Measurements from ENCODE around the gene SCG2. TPM values are rescaled to one million over a fixed set of nuclear protein-coding genes. Genes with fewer than 3 reads are reported as not detected.

SCG2 gene
- total RNA-seq, 2 experiments from 2014 or later, result not detected

- peaks cover 52% of the 10 kb centered on the region for H3K27me3 Mint-ChIP-seq
- no peak for TF ChIP-seq CTCF (IDR thresholded peaks at IDR 0.05)
- Histone ChIP-seq H3K4me3 (ENCODE audit: low read length) (no peak overlapping the region), H3K9me3 (ENCODE audit: control insufficient read depth in 1 of 2, insufficient read depth in 1 of 2, low read length in 2 of 2) (no peaks in the 10 kb centered on the region), H3K36me3 (ENCODE audit: insufficient read depth, low read length) (no peaks in the 10 kb centered on the region), H3K4me1 (ENCODE audit: insufficient read depth, low read length) (no peaks in the 10 kb centered on the region), H3K27me3 (ENCODE audit: control insufficient read depth in 1 of 2, insufficient read depth in 2 of 2, low read length in 2 of 2) (peaks cover 17 to 22% of the 10 kb centered on the region in 2 experiments), H3K27ac (ENCODE audit: low read depth in 1 of 2, low read length in 2 of 2) (no peak overlapping the region)
- no peak for ATAC-seq (ENCODE audit: poor library complexity)
- intact Hi-C loops (cut with DNase I, micrococcal nuclease), result no loop called here
- no peaks in the 10 kb centered on the region for H3K4me1 Mint-ChIP-seq (ENCODE audit: low read depth)
- no peak for DNase-seq
- POLR2A ChIA-PET, result no interaction called here
- no peaks in the 10 kb centered on the region for H3K36me3 Mint-ChIP-seq (ENCODE audit: low read depth)
- CTCF ChIA-PET, result no interaction called here
- H3K9me3 Mint-ChIP-seq, result peaks cover 2% of the 10 kb centered on the region
- no peak overlapping the region for H3K4me3 Mint-ChIP-seq
- no peak overlapping the region for H3K27ac Mint-ChIP-seq
These were observed 11.1 kb upstream of the SCG2 start for GRCh38 chr2:223613017-223613950.

GRCh38 chr2:223612501-223612900 lies 10.3 kb upstream of the SCG2 start:
- Histone ChIP-seq H3K9me3 (ENCODE audit: control insufficient read depth in 1 of 2, insufficient read depth in 1 of 2, low read length in 2 of 2) (no peaks in the 10 kb centered on the region), H3K27ac (ENCODE audit: low read depth in 1 of 2, low read length in 2 of 2) (no peak overlapping the region), H3K4me1 (ENCODE audit: insufficient read depth, low read length) (no peaks in the 10 kb centered on the region), H3K27me3 (ENCODE audit: control insufficient read depth in 1 of 2, insufficient read depth in 2 of 2, low read length in 2 of 2) (peaks cover 17 to 22% of the 10 kb centered on the region in 2 experiments), H3K4me3 (ENCODE audit: low read length) (no peak overlapping the region), H3K36me3 (ENCODE audit: insufficient read depth, low read length) (no peaks in the 10 kb centered on the region)
- ATAC-seq (ENCODE audit: poor library complexity), result no peak
- peaks cover 52% of the 10 kb centered on the region for H3K27me3 Mint-ChIP-seq
- no peaks in the 10 kb centered on the region for H3K4me1 Mint-ChIP-seq (ENCODE audit: low read depth)
- no peak for TF ChIP-seq CTCF (IDR thresholded peaks at IDR 0.05)
- ChIA-PET POLR2A (no interaction called here), CTCF (no interaction called here)
- intact Hi-C loops (cut with DNase I, micrococcal nuclease), result no loop called here
- no peak overlapping the region for H3K27ac Mint-ChIP-seq
- H3K4me3 Mint-ChIP-seq, result no peak overlapping the region
- H3K36me3 Mint-ChIP-seq (ENCODE audit: low read depth), result no peaks in the 10 kb centered on the region
- DNase-seq, result no peak
- peaks cover 2% of the 10 kb centered on the region for H3K9me3 Mint-ChIP-seq

- H3K27ac ChIP-seq (ENCODE audit: low read depth in 1 of 2, low read length in 2 of 2), result no peak overlapping the region
- peaks cover 17 to 22% of the 10 kb centered on the region in 2 experiments for H3K27me3 ChIP-seq (ENCODE audit: control insufficient read depth in 1 of 2, insufficient read depth in 2 of 2, low read length in 2 of 2)
- no peak overlapping the region for H3K27ac Mint-ChIP-seq
- peaks cover 2% of the 10 kb centered on the region for H3K9me3 Mint-ChIP-seq
- intact Hi-C loops (cut with DNase I, micrococcal nuclease), result no loop called here
- no peak overlapping the region for H3K4me3 Mint-ChIP-seq
- CTCF ChIA-PET, result interaction anchor here (0.6 to 0.7 kb wide), 2 partner anchors 10 to 142 kb away, joined by 3 read pairs; no protein-coding TSS in a partner anchor
- H3K4me1 ChIP-seq (ENCODE audit: insufficient read depth, low read length), result no peaks in the 10 kb centered on the region
- ATAC-seq (ENCODE audit: poor library complexity), result no peak
- no peak for DNase-seq
- no peaks in the 10 kb centered on the region for H3K4me1 Mint-ChIP-seq (ENCODE audit: low read depth)
- POLR2A ChIA-PET, result interaction anchor here (0.5 kb wide), 1 partner anchor 338 kb away, joined by 3 read pairs; no protein-coding TSS in a partner anchor
- no peaks in the 10 kb centered on the region for H3K36me3 Mint-ChIP-seq (ENCODE audit: low read depth)
- TF ChIP-seq CTCF (IDR thresholded peaks at IDR 0.05), result no peak
- no peaks in the 10 kb centered on the region for H3K9me3 ChIP-seq (ENCODE audit: control insufficient read depth in 1 of 2, insufficient read depth in 1 of 2, low read length in 2 of 2)
- no peaks in the 10 kb centered on the region for H3K36me3 ChIP-seq (ENCODE audit: insufficient read depth, low read length)
- peaks cover 57% of the 10 kb centered on the region for H3K27me3 Mint-ChIP-seq
- no peak overlapping the region for H3K4me3 ChIP-seq (ENCODE audit: low read length)
These were observed 8.9 kb upstream of the SCG2 start for GRCh38 chr2:223611061-223611460.

All from CD4-positive, alpha-beta T cell (primary cell).